HT1080 (cell line): ENCODE measurements around the gene SYCP3. TPM values are rescaled to one million over a fixed set of nuclear protein-coding genes. Genes with fewer than 3 reads are reported as not detected.

Source experiments
- DNase-seq: peaks from one replicate; pipeline ENCODE4 v3.0.0-alpha.2; 2015; ENCODE audit warnings: low read depth
- small RNA-seq: library from RNA; depleted of rRNA; stranded (forward); fragments of <200 nt; gene quantifications from one replicate; pipeline ENCODE3, GENCODE V24; 2014
- total RNA-seq: library from RNA; depleted of rRNA; stranded (reverse); fragments of >200 nt; shearing (Covaris generic); gene quantifications from 2 replicates; pipeline ENCODE4 v1.2.3, GENCODE V29; 2014; rRNA removed

Gene SYCP3
- total RNA-seq, 1 experiment from 2014 or later: not detected

GRCh38 chr12:101680647-101681046 lies 58.6 kb downstream of the SYCP3 start:
- DNase-seq: no peak

GRCh38 chr12:101680240-101680639 lies 59.0 kb downstream of the SYCP3 start:
- no peak for DNase-seq

Small RNA genes lying within 50 kb of the gene (small RNA-seq; reads per million reads assigned to genes)
- gene RNA5SP368: not detected
- not detected for gene RNU6-101P
- gene RNY1P16: not detected

Other genes with a start within 250 kb of the SYCP3 start
- not detected in 2 replicates for gene MYBPC1, start 144.5 kb downstream of the SYCP3 start, total RNA-seq
- 59.8 and 82.5 TPM in 2 replicates for gene CHPT1, start 41.8 kb downstream of the SYCP3 start, total RNA-seq
- gene GNPTAB, start 91.5 kb upstream of the SYCP3 start, total RNA-seq: 12.9 and 16.5 TPM in 2 replicates
- 11.0 and 20.8 TPM in 2 replicates for gene DRAM1, start 138.1 kb upstream of the SYCP3 start, total RNA-seq